HL-60 (cell line): ENCODE data around the gene TTYH3.

Experiments
- GABPA ChIP-seq: IDR thresholded peaks from 2 replicates; pipeline ENCODE4 v1.6.1; 2012; ENCODE audit warnings: low read depth
- POLR2AphosphoS5 ChIP-seq: IDR thresholded peaks from 2 replicates; pipeline ENCODE4 v1.6.1; 2012; ENCODE audit warnings: low read depth
- TF ChIP-seq, protein P1 (sequence below): IDR thresholded peaks from one replicate; pipeline ENCODE4 v1.5.1; 2011; ENCODE audit warnings: low read length, control low read depth, inconsistent platforms; ENCODE audit not compliant: insufficient read depth
- TF ChIP-seq, protein P2 (sequence below): IDR thresholded peaks from 2 replicates; pipeline ENCODE4 v1.6.1; 2012; ENCODE audit warnings: low read depth; ENCODE audit not compliant: insufficient replicate concordance

GRCh38 chr7:2657920-2658671, 26.3 kb downstream of the TTYH3 start:
- TF ChIP-seq, protein P1, sequence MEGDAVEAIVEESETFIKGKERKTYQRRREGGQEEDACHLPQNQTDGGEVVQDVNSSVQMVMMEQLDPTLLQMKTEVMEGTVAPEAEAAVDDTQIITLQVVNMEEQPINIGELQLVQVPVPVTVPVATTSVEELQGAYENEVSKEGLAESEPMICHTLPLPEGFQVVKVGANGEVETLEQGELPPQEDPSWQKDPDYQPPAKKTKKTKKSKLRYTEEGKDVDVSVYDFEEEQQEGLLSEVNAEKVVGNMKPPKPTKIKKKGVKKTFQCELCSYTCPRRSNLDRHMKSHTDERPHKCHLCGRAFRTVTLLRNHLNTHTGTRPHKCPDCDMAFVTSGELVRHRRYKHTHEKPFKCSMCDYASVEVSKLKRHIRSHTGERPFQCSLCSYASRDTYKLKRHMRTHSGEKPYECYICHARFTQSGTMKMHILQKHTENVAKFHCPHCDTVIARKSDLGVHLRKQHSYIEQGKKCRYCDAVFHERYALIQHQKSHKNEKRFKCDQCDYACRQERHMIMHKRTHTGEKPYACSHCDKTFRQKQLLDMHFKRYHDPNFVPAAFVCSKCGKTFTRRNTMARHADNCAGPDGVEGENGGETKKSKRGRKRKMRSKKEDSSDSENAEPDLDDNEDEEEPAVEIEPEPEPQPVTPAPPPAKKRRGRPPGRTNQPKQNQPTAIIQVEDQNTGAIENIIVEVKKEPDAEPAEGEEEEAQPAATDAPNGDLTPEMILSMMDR, result no peak
- TF ChIP-seq POLR2AphosphoS5 (no peak), GABPA (no peak)
- TF ChIP-seq, protein P2, sequence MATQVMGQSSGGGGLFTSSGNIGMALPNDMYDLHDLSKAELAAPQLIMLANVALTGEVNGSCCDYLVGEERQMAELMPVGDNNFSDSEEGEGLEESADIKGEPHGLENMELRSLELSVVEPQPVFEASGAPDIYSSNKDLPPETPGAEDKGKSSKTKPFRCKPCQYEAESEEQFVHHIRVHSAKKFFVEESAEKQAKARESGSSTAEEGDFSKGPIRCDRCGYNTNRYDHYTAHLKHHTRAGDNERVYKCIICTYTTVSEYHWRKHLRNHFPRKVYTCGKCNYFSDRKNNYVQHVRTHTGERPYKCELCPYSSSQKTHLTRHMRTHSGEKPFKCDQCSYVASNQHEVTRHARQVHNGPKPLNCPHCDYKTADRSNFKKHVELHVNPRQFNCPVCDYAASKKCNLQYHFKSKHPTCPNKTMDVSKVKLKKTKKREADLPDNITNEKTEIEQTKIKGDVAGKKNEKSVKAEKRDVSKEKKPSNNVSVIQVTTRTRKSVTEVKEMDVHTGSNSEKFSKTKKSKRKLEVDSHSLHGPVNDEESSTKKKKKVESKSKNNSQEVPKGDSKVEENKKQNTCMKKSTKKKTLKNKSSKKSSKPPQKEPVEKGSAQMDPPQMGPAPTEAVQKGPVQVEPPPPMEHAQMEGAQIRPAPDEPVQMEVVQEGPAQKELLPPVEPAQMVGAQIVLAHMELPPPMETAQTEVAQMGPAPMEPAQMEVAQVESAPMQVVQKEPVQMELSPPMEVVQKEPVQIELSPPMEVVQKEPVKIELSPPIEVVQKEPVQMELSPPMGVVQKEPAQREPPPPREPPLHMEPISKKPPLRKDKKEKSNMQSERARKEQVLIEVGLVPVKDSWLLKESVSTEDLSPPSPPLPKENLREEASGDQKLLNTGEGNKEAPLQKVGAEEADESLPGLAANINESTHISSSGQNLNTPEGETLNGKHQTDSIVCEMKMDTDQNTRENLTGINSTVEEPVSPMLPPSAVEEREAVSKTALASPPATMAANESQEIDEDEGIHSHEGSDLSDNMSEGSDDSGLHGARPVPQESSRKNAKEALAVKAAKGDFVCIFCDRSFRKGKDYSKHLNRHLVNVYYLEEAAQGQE, result no peak
